Measurements from ENCODE around the gene KCNMB1.

The KCNMB1 gene

GRCh38 chr5:170353011-170353761 is 36.0 kb downstream of the KCNMB1 start:
- Histone ChIP-seq H3K27me3 (ENCODE audit: insufficient read depth, poor library complexity, severe bottlenecking) (no peaks in the 10 kb centered on the region), H3K4me3 (replicated peaks; ENCODE audit: insufficient read depth, low read length) (no peak overlapping the region), H3K27ac (replicated peaks) (no peak overlapping the region)
- TF ChIP-seq GABPA (IDR thresholded peaks at IDR 0.05; ENCODE audit: low read depth) (no peak), POLR2AphosphoS5 (IDR thresholded peaks at IDR 0.05; ENCODE audit: low read depth) (no peak), SPI1 (IDR thresholded peaks at IDR 0.05; ENCODE audit: borderline replicate concordance, low read depth) (no peak), REST (IDR thresholded peaks at IDR 0.05; ENCODE audit: insufficient replicate concordance, low read depth) (no peak), CTCF (IDR thresholded peaks at IDR 0.05; ENCODE audit: insufficient read depth, low read length) (no peak)
- no peak for DNase-seq (ENCODE audit: low read depth in 1 of 2, low spot score in 1 of 2)

GRCh38 chr5:170348137-170348633 is 41.0 kb downstream of the KCNMB1 start:
- TF ChIP-seq POLR2AphosphoS5 (IDR thresholded peaks at IDR 0.05; ENCODE audit: low read depth) (no peak), SPI1 (IDR thresholded peaks at IDR 0.05; ENCODE audit: borderline replicate concordance, low read depth) (no peak), GABPA (IDR thresholded peaks at IDR 0.05; ENCODE audit: low read depth) (no peak), CTCF (IDR thresholded peaks at IDR 0.05; ENCODE audit: insufficient read depth, low read length) (no peak)
- Histone ChIP-seq H3K27me3 (ENCODE audit: insufficient read depth, poor library complexity, severe bottlenecking) (no peaks in the 10 kb centered on the region), H3K4me3 (replicated peaks; ENCODE audit: insufficient read depth, low read length) (no peak overlapping the region), H3K27ac (replicated peaks) (no peak overlapping the region)
- DNase-seq (ENCODE audit: low read depth in 1 of 2, low spot score in 1 of 2), result peak in 1 of 2 experiments; percentile 36

- DNase-seq (ENCODE audit: low read depth in 1 of 2, low spot score in 1 of 2), result no peak
- TF ChIP-seq POLR2AphosphoS5 (IDR thresholded peaks at IDR 0.05; ENCODE audit: low read depth), result no peak
- no peak for TF ChIP-seq GABPA (IDR thresholded peaks at IDR 0.05; ENCODE audit: low read depth)
- no peak for TF ChIP-seq SPI1 (IDR thresholded peaks at IDR 0.05; ENCODE audit: borderline replicate concordance, low read depth)
- no peak for TF ChIP-seq REST (IDR thresholded peaks at IDR 0.05; ENCODE audit: insufficient replicate concordance, low read depth)
- no peak for TF ChIP-seq CTCF (IDR thresholded peaks at IDR 0.05; ENCODE audit: insufficient read depth, low read length)
- Histone ChIP-seq H3K27ac (replicated peaks) (no peak overlapping the region), H3K4me3 (replicated peaks; ENCODE audit: insufficient read depth, low read length) (no peak overlapping the region), H3K27me3 (ENCODE audit: insufficient read depth, poor library complexity, severe bottlenecking) (no peaks in the 10 kb centered on the region)
These were observed 42.1 kb downstream of the KCNMB1 start for GRCh38 chr5:170347022-170347567.
